Stimulated activated CD4-positive, alpha-beta T cell treated with anti-CD3 and anti-CD28 coated beads, Interleukin-1b, Interleukin-23, amount 100 ng/mL, for 24 hours (primary cell): ENCODE results near the gene ATP13A1.
A peak's percentile ranks its signal among the peaks of the same experiment; 100 is the strongest.

Experiments used
- DNase-seq, 4 experiments: peaks; one replicate each; pipeline ENCODE4 v3.0.0-alpha.2; 2020; ENCODE audit warnings: low read depth in 4 of 4, low spot score in 1 of 4

The ATP13A1 gene

GRCh38 chr19:19645233-19645870, 18.1 kb downstream of the ATP13A1 start:
- no peak for DNase-seq

GRCh38 chr19:19644054-19644388, 19.5 kb downstream of the ATP13A1 start:
- no peak for DNase-seq

- DNase-seq, result peak; percentile 73 to 82 (median 76)
Measured at GRCh38 chr19:19643158-19644053, 20.1 kb downstream of the ATP13A1 start, which contains the start of gene GMIP. Gene GMIP (minus strand): TSS chr19:19643657. CDS start chr19:19643529, 128 bp downstream.

- no peak for DNase-seq
Measured at GRCh38 chr19:19642506-19643157, 20.8 kb downstream of the ATP13A1 start.

- DNase-seq, result no peak
Measured at GRCh38 chr19:19637523-19638251, 25.8 kb downstream of the ATP13A1 start.

- DNase-seq, result no peak
Measured at GRCh38 chr19:19637186-19637522, 26.3 kb downstream of the ATP13A1 start.

- no peak for DNase-seq
Measured at GRCh38 chr19:19636573-19637185, 26.8 kb downstream of the ATP13A1 start.

- no peak for DNase-seq
Measured at GRCh38 chr19:19635313-19635702, 28.2 kb downstream of the ATP13A1 start.

- DNase-seq, result no peak
Measured at GRCh38 chr19:19634516-19635312, 28.8 kb downstream of the ATP13A1 start.

- no peak for DNase-seq
Measured at GRCh38 chr19:19633711-19634515, 29.6 kb downstream of the ATP13A1 start.

GRCh38 chr19:19632661-19633060, 30.8 kb downstream of the ATP13A1 start:
- no peak for DNase-seq

- DNase-seq, result no peak
Measured at GRCh38 chr19:19631346-19631745, 32.1 kb downstream of the ATP13A1 start.

GRCh38 chr19:19630426-19630825, 33.0 kb downstream of the ATP13A1 start:
- DNase-seq, result no peak

GRCh38 chr19:19630062-19630414, 33.4 kb downstream of the ATP13A1 start:
- no peak for DNase-seq

GRCh38 chr19:19628501-19629134, 34.9 kb downstream of the ATP13A1 start:
- peak in 1 of 4 experiments; percentile 36 for DNase-seq

GRCh38 chr19:19627621-19628500, 35.6 kb downstream of the ATP13A1 start, which contains the start of gene LPAR2:
Gene LPAR2 (minus strand): TSS chr19:19628220. CDS start chr19:19627275, 945 bp downstream.
- DNase-seq, result peak in 1 of 4 experiments; percentile 62

- no peak for DNase-seq
Measured at GRCh38 chr19:19626516-19627472, 36.7 kb downstream of the ATP13A1 start.
